ENCODE results near the gene APBB2.

Gene APBB2

DNA sequence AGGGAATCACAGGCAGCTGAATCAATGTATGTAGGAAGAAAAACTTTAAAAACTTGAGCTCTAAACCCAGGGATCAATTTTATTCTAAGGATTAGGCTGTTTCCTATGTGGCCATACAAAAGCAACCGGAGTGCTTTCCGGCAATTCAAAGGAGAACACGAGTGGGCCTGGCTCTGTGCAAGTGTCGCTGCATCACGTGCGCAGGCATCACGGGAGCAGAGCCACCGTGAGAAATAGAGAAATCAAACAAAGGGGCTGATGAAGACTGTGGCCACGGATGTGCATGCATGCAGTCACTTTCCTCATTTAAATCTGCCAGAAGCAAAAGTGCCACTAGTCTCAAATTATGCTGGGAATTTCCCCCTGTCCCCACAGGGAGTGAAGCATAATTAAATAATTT, 267.7 kb downstream of the APBB2 start:
- TF ChIP-seq, protein P1, sequence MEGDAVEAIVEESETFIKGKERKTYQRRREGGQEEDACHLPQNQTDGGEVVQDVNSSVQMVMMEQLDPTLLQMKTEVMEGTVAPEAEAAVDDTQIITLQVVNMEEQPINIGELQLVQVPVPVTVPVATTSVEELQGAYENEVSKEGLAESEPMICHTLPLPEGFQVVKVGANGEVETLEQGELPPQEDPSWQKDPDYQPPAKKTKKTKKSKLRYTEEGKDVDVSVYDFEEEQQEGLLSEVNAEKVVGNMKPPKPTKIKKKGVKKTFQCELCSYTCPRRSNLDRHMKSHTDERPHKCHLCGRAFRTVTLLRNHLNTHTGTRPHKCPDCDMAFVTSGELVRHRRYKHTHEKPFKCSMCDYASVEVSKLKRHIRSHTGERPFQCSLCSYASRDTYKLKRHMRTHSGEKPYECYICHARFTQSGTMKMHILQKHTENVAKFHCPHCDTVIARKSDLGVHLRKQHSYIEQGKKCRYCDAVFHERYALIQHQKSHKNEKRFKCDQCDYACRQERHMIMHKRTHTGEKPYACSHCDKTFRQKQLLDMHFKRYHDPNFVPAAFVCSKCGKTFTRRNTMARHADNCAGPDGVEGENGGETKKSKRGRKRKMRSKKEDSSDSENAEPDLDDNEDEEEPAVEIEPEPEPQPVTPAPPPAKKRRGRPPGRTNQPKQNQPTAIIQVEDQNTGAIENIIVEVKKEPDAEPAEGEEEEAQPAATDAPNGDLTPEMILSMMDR (IDR thresholded peaks at IDR 0.05; ENCODE audit: borderline replicate concordance, control extremely low read depth, extremely low read depth, insufficient read depth, missing control alignments): no peak
- no peak for DNase-seq (ENCODE audit: low spot score)
- in situ Hi-C loops (cut with MboI; ENCODE audit: low sequenced_read_pairs, unreplicated experiment): loop anchor here (25.0 kb wide), 1 partner anchor 691 kb away; no protein-coding TSS in a partner anchor

DNA sequence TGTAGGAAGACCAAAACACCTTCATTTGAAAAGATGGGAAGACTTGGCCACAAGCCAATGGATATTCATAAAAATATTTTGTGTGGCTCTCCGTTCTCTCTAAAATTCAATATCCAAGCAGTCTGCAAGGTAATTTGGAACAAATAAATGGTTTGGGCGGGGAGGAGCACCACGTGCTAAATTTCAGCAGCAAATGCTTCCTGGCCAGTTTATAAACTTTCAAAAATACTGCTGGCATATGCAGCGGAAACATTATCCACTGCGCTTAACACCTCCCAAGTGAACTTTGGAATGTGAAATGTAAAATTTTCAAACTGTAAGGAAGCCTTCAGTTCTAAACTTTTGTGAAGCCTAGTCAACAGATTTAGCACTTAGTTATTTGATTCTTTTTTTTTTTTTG, 273.6 kb downstream of the APBB2 start:
- TF ChIP-seq, protein P1 (IDR thresholded peaks at IDR 0.05; ENCODE audit: borderline replicate concordance, control extremely low read depth, extremely low read depth, insufficient read depth, missing control alignments): no peak
- no peak for DNase-seq (ENCODE audit: low spot score)
- in situ Hi-C loops (cut with MboI; ENCODE audit: low sequenced_read_pairs, unreplicated experiment): loop anchor here (25.0 kb wide), 1 partner anchor 697 kb away; no protein-coding TSS in a partner anchor

DNA sequence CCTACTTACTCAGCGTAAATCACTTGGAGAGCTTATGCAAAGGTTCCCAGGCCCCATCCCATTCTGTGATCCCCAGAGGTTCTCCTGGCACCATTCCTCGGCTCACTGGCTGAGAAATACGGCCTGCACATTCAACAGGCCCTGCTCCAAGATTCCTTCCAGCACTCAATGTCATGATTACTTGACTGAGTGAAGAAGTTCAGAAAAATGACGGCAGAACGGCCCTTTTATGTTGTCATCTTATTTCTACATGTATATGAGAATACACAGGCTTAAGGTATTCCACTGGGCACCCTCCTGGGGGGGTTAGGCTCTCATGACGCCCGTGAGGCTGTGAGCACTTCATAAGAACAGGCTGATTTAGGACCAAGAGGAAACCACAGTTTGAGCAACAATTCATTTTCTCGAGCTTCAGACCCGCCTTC, 274.0 kb downstream of the APBB2 start:
- TF ChIP-seq, protein P1 (IDR thresholded peaks at IDR 0.05; ENCODE audit: borderline replicate concordance, control extremely low read depth, extremely low read depth, insufficient read depth, missing control alignments): no peak
- DNase-seq (ENCODE audit: low spot score): no peak
- in situ Hi-C loops (cut with MboI; ENCODE audit: low sequenced_read_pairs, unreplicated experiment): loop anchor here (25.0 kb wide), 1 partner anchor 697 kb away; no protein-coding TSS in a partner anchor

DNA sequence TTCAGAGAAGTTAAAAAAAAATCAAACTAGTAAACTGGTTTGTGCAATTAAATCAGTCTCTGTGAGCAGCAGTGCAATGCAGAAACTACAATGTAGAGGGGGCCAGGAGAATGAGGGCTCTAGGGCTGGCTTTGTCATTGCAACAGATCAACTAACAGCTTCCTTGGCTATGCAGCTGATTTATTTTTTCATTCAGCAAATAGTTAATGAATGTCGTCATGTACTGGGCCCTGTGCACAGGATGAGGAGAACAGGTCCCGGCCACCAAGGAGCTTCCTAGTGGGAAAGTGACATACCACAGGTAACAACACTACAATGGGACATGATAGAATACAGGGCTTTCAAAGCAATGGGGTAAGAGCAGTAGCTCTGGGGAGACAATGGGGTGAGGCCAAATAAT, 274.5 kb downstream of the APBB2 start:
- in situ Hi-C loops (cut with MboI; ENCODE audit: low sequenced_read_pairs, unreplicated experiment): loop anchor here (25.0 kb wide), 1 partner anchor 697 kb away; no protein-coding TSS in a partner anchor
- TF ChIP-seq, protein P1 (IDR thresholded peaks at IDR 0.05; ENCODE audit: borderline replicate concordance, control extremely low read depth, extremely low read depth, insufficient read depth, missing control alignments): no peak

DNA sequence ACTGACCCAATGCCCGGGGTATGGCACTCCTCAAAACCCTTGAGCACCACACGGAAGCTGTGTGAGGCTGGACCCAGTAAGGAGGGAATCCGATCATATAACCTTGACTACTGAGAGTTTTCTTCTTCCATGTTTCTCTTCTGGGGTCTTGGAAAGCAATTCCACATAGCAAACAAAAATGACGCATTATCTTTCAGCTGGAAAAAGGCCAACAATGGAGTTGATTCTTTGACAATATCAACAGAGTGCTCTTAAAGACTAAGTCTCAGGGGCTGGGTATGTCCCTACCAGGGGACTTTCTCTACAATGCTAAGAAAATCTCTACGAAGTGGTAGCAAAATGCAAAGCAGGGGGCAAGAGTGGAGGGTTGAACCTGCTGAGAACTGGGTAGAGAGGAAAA, 276.0 kb downstream of the APBB2 start:
- DNase-seq (ENCODE audit: low spot score): no peak
- TF ChIP-seq, protein P1 (IDR thresholded peaks at IDR 0.05; ENCODE audit: borderline replicate concordance, control extremely low read depth, extremely low read depth, insufficient read depth, missing control alignments): no peak
- in situ Hi-C loops (cut with MboI; ENCODE audit: low sequenced_read_pairs, unreplicated experiment): loop anchor here (25.0 kb wide), 1 partner anchor 699 kb away; no protein-coding TSS in a partner anchor

More for the DNA sequence above, 274.5 kb downstream of the APBB2 start:
- no peak for DNase-seq (ENCODE audit: low spot score)

DNA sequence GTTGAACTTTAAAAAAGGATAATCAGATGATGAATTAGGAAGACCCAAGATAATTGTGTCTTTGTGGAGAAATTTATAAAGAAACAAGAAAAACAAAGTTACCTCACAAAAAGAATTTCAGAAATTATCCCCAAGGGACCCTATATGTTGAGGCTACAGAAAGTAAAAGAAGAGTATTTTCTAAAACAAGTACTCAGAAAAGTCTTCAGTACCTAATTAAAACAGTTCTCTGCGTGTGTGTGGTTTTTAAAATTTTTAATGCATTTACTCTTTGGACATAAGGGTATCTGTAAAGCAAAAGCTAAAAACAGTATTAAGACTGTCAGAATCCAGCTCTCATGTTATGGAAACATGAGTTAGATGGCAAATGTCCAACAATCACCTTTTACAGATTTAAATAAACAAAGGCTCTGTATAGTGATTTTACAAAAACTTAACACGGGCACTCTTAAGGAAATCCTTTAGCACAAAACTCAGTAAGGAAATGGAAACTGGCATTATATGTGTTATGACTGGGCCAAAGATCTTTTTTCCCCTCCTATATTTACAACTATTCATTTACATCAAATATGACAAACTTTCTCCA, 277.1 kb downstream of the APBB2 start:
- DNase-seq (ENCODE audit: low spot score): no peak
- in situ Hi-C loops (cut with MboI; ENCODE audit: low sequenced_read_pairs, unreplicated experiment): loop anchor here (25.0 kb wide), 1 partner anchor 700 kb away; no protein-coding TSS in a partner anchor
- TF ChIP-seq, protein P1 (IDR thresholded peaks at IDR 0.05; ENCODE audit: borderline replicate concordance, control extremely low read depth, extremely low read depth, insufficient read depth, missing control alignments): no peak

All from GM13976 (cell line).